GM23338 (cell line): ENCODE data around the gene LPO. TPM values are rescaled to one million over a fixed set of nuclear protein-coding genes. Genes with fewer than 3 reads are reported as not detected.
A peak's percentile ranks its signal among the peaks of the same experiment; 100 is the strongest.

Source experiments
- ATAC-seq: fragments of 200-7000 bp; cut with Tn5 transposase; 3 replicates; pipeline ENCODE4 v1.9.1; 2020
- DNase-seq: peaks from one replicate; pipeline ENCODE4 v3.0.0-alpha.2; 2015; ENCODE audit warnings: low spot score
- H2AFZ ChIP-seq: fragments of 200-600 bp; sonication (generic); 2 replicates; pipeline ENCODE4 v1.8.0; 2016; ENCODE audit warnings: antibody characterized with exemption, mild to moderate bottlenecking, moderate library complexity
- H3F3A ChIP-seq: fragments of 200-600 bp; sonication (generic); replicated peaks from 2 replicates; pipeline ENCODE4 v1.8.0; 2017; ENCODE audit warnings: antibody characterized with exemption, mixed run types, low read depth
- H3K27ac ChIP-seq: fragments of 200-600 bp; sonication (generic); 2 replicates; pipeline ENCODE4 v1.6.1; 2016; ENCODE audit warnings: low read depth
- H3K27me3 ChIP-seq: fragments of 200-600 bp; sonication (generic); 2 replicates; pipeline ENCODE4 v1.8.0; 2016; ENCODE audit warnings: mild to moderate bottlenecking, mixed run types, moderate library complexity; ENCODE audit not compliant: insufficient read depth
- H3K36me3 ChIP-seq: fragments of 200-600 bp; sonication (generic); 2 replicates; pipeline ENCODE4 v1.8.0; 2016; ENCODE audit warnings: mild to moderate bottlenecking; ENCODE audit not compliant: insufficient read depth
- H3K4me1 ChIP-seq: fragments of 200-600 bp; sonication (generic); 2 replicates; pipeline ENCODE4 v1.8.0; 2016; ENCODE audit warnings: mild to moderate bottlenecking, moderate library complexity; ENCODE audit not compliant: insufficient read depth
- H3K4me2 ChIP-seq: fragments of 200-600 bp; sonication (generic); 2 replicates; pipeline ENCODE4 v1.7.1; 2017; ENCODE audit warnings: mixed run types
- H3K4me3 ChIP-seq: fragments of 200-600 bp; sonication (generic); 2 replicates; pipeline ENCODE4 v1.6.1; 2016; ENCODE audit warnings: mixed run types
- H3K79me2 ChIP-seq: fragments of 200-600 bp; sonication (generic); replicated peaks from 2 replicates; pipeline ENCODE4 v1.8.0; 2017; ENCODE audit warnings: mild to moderate bottlenecking; ENCODE audit not compliant: insufficient read depth
- H3K9me2 ChIP-seq: fragments of 200-600 bp; sonication (generic); 2 replicates; pipeline ENCODE4 v1.8.0; 2017; ENCODE audit not compliant: insufficient read depth
- H4K20me1 ChIP-seq: fragments of 200-600 bp; sonication (generic); replicated peaks from 2 replicates; pipeline ENCODE4 v1.8.0; 2017; ENCODE audit warnings: mild to moderate bottlenecking; ENCODE audit not compliant: insufficient read depth
- H3K27ac Mint-ChIP-seq: 2 replicates; pipeline ENCODE4 v1.8.0; 2020; ENCODE audit warnings: inconsistent platforms, mild to moderate bottlenecking, moderate library complexity, mixed read lengths
- H3K27me3 Mint-ChIP-seq: 3 replicates; pipeline ENCODE4 v1.8.0; 2022; ENCODE audit warnings: low read depth, mild to moderate bottlenecking, moderate library complexity, mixed read lengths, inconsistent platforms; ENCODE audit not compliant: insufficient read depth, poor library complexity
- H3K36me3 Mint-ChIP-seq: 3 replicates; pipeline ENCODE4 v1.8.0; 2021; ENCODE audit warnings: low read depth, mild to moderate bottlenecking, inconsistent platforms, moderate library complexity, mixed read lengths
- H3K4me1 Mint-ChIP-seq: 3 replicates; pipeline ENCODE4 v1.8.0; 2020; ENCODE audit warnings: mild to moderate bottlenecking, inconsistent platforms, mixed read lengths
- H3K4me3 Mint-ChIP-seq: 3 replicates; pipeline ENCODE4 v1.8.0; 2021; ENCODE audit warnings: moderate library complexity, mild to moderate bottlenecking, inconsistent platforms, mixed read lengths
- H3K9me3 Mint-ChIP-seq: 3 replicates; pipeline ENCODE4 v1.8.0; 2020; ENCODE audit warnings: moderate library complexity, mild to moderate bottlenecking, inconsistent platforms, mixed read lengths
- CREB1 ChIP-seq: fragments of 250-450 bp; sonication (Bioruptor Pico); IDR thresholded peaks from 2 replicates; pipeline ENCODE4 v1.5.0; 2020; ENCODE audit warnings: low read depth, mild to moderate bottlenecking, moderate library complexity
- EZH2phosphoT487 ChIP-seq: fragments of 200-600 bp; sonication (generic); IDR thresholded peaks from one replicate; pipeline ENCODE4 v1.8.1; 2018; ENCODE audit warnings: antibody characterized with exemption; ENCODE audit not compliant: unreplicated experiment
- JUNB ChIP-seq: IDR thresholded peaks from one replicate; pipeline ENCODE4 v1.6.1; 2016; ENCODE audit warnings: antibody characterized with exemption; ENCODE audit not compliant: unreplicated experiment
- REST ChIP-seq: IDR thresholded peaks from one replicate; pipeline ENCODE4 v1.6.1; 2018; ENCODE audit warnings: antibody characterized with exemption; ENCODE audit not compliant: unreplicated experiment
- STAT1 ChIP-seq: IDR thresholded peaks from one replicate; pipeline ENCODE4 v1.6.1; 2016; ENCODE audit warnings: antibody characterized with exemption; ENCODE audit not compliant: unreplicated experiment
- ZNF114 ChIP-seq: fragments of 250-450 bp; sonication (Bioruptor Pico); IDR thresholded peaks from 2 replicates; pipeline ENCODE4 v1.5.0; 2020; ENCODE audit warnings: mild to moderate bottlenecking, moderate library complexity
- polyA plus RNA-seq: library from polyadenylated mRNA; unstranded; fragments of >200 nt; fragmentation: Nextera tagmentation; extraction: Ambion mirVana; gene quantifications from 2 replicates; pipeline ENCODE4 v1.2.1, GENCODE V29; 2016
- total RNA-seq: library from RNA; depleted of rRNA; stranded (reverse); fragments of >200 nt; shearing (Covaris generic); gene quantifications from 2 replicates; pipeline ENCODE4 v1.2.3, GENCODE V29; 2014

The LPO gene
- total and polyA plus RNA-seq, 2 experiments from 2014 or later: 0.13 to 0.35 TPM

- TF ChIP-seq REST (no peak), JUNB (no peak), CREB1 (CRISPR knock-in tag) (no peak)
- no peak for DNase-seq
- Histone ChIP-seq H3K4me3 (no peak overlapping the region), H3K9me2 (peaks cover 5% of the 10 kb centered on the region; the same call in 1 of the 2 replicates), H3K27ac (no peak overlapping the region), H3K36me3 (no peaks in the 10 kb centered on the region), H4K20me1 (no peaks in the 10 kb centered on the region), H2AFZ (peak overlapping the region; percentile 67), H3K4me1 (0 out of 2 replicates have a peak, but pooled peaks cover 20% of the 10 kb centered on the region), H3K4me2 (peak overlapping the region; percentile 49; the same call in 1 of the 2 replicates), H3K27me3 (peaks cover 4% of the 10 kb centered on the region; the same call in 1 of the 2 replicates), H3F3A (no peaks in the 10 kb centered on the region), H3K79me2 (no peaks in the 10 kb centered on the region)
- no peak overlapping the region for H3K4me3 Mint-ChIP-seq
- peak overlapping the region; percentile 90; the same call in 1 of the 2 replicates for H3K27ac Mint-ChIP-seq
- no peaks in the 10 kb centered on the region for H3K36me3 Mint-ChIP-seq
- H3K27me3 Mint-ChIP-seq: peaks cover 4% of the 10 kb centered on the region
- ATAC-seq: no peak
- H3K9me3 Mint-ChIP-seq: no peaks in the 10 kb centered on the region
- peaks cover 23% of the 10 kb centered on the region for H3K4me1 Mint-ChIP-seq
These were observed 47.0 kb downstream of the LPO start for GRCh38 chr17:58285422-58285810.

GRCh38 chr17:58289869-58290268, 51.5 kb downstream of the LPO start:
- H3K9me2 ChIP-seq: no peaks in the 10 kb centered on the region
- no peak overlapping the region for H3K27ac ChIP-seq
- H3F3A ChIP-seq: no peaks in the 10 kb centered on the region
- no peak for ATAC-seq
- H2AFZ ChIP-seq: peak overlapping the region; percentile 82; the same call in 1 of the 2 replicates
- no peak for TF ChIP-seq STAT1
- no peak for TF ChIP-seq ZNF114 (CRISPR knock-in tag)
- no peak for TF ChIP-seq EZH2phosphoT487
- no peak for TF ChIP-seq REST
- no peaks in the 10 kb centered on the region for H3K9me3 Mint-ChIP-seq
- no peaks in the 10 kb centered on the region for H4K20me1 ChIP-seq
- H3K4me3 ChIP-seq: no peak overlapping the region
- DNase-seq: no peak
- H3K36me3 ChIP-seq: no peaks in the 10 kb centered on the region
- H3K4me3 Mint-ChIP-seq: no peak overlapping the region
- peaks cover 2% of the 10 kb centered on the region for H3K27me3 Mint-ChIP-seq
- no peaks in the 10 kb centered on the region for H3K27me3 ChIP-seq
- peaks cover 9% of the 10 kb centered on the region for H3K4me1 Mint-ChIP-seq
- H3K36me3 Mint-ChIP-seq: no peaks in the 10 kb centered on the region
- no peaks in the 10 kb centered on the region for H3K79me2 ChIP-seq
- no peak overlapping the region for H3K4me2 ChIP-seq
- 0 out of 2 replicates have a peak, but pooled peaks cover 6% of the 10 kb centered on the region for H3K4me1 ChIP-seq
- H3K27ac Mint-ChIP-seq: 0 out of 2 replicates have a peak overlapping the region, but pooled peaks have one; percentile 10
